IPS-20b (cell line): Measurements from ENCODE around the gene HSPH1.
"Not testable (repeated sequence)": the region's sequence is repeated elsewhere in the genome, so short reads cannot be mapped to it uniquely, and the experiment has no call there.

Source experiments
- H3K27ac ChIP-seq: one replicate; pipeline ENCODE4 v1.5.1; 2013; ENCODE audit warnings: low read length
- H3K27me3 ChIP-seq: 2 replicates; pipeline ENCODE4 v1.6.1; 2013; ENCODE audit warnings: mild to moderate bottlenecking, low read length, inconsistent platforms; ENCODE audit not compliant: insufficient read depth
- H3K36me3 ChIP-seq: 2 replicates; pipeline ENCODE4 v1.6.1; 2013; ENCODE audit warnings: low read depth, mild to moderate bottlenecking, inconsistent platforms, low read length, moderate library complexity; ENCODE audit not compliant: insufficient read depth
- H3K4me1 ChIP-seq: 2 replicates; pipeline ENCODE4 v1.6.1; 2013; ENCODE audit warnings: mild to moderate bottlenecking, control low read depth, inconsistent platforms, low read length, moderate library complexity; ENCODE audit not compliant: insufficient read depth
- H3K4me3 ChIP-seq: 2 replicates; pipeline ENCODE4 v1.5.1; 2013; ENCODE audit warnings: mild to moderate bottlenecking, low read length, inconsistent platforms
- H3K9ac ChIP-seq: 2 replicates; pipeline ENCODE4 v1.6.1; 2013; ENCODE audit warnings: low read depth, mild to moderate bottlenecking, inconsistent platforms, low read length, moderate library complexity
- H3K9me3 ChIP-seq: 2 replicates; pipeline ENCODE4 v1.6.1; 2013; ENCODE audit warnings: mild to moderate bottlenecking, low read depth, low read length, inconsistent platforms; ENCODE audit not compliant: insufficient read depth

Gene HSPH1

GRCh38 chr13:31198519-31198918 lies 36.8 kb upstream of the HSPH1 start:
- Histone ChIP-seq H3K36me3 (no peaks in the 10 kb centered on the region), H3K27ac (no peak overlapping the region), H3K9ac (no peak overlapping the region), H3K4me3 (no peak overlapping the region), H3K9me3 (no peaks in the 10 kb centered on the region), H3K27me3 (peaks cover 14% of the 10 kb centered on the region; the same call in 1 of the 2 replicates), H3K4me1 (peaks cover 6% of the 10 kb centered on the region; the same call in 1 of the 2 replicates)

DNA sequence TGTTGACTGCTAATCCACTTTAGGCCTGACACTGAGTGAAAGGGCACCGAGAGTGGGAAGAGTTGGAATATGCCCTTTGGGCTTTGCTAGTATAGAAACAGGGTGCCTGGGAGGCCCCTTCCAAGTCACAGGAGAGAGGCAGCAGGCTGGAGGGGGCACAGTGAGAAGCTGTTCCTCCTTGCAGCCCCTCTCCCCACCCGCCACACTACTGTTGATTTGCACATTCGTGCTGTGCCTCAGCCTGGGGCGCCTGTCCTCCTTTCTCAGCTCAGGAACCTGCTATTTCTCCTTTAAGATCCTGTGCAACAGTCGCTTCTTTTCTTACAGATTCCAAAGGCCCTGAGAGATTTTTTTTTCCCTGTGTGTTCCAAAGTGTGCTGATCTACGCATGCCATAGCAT lies 35.3 kb upstream of the HSPH1 start:
- Histone ChIP-seq H3K9ac (no peak overlapping the region), H3K4me1 (peaks cover 6% of the 10 kb centered on the region; the same call in 1 of the 2 replicates), H3K4me3 (no peak overlapping the region), H3K36me3 (no peaks in the 10 kb centered on the region), H3K9me3 (no peaks in the 10 kb centered on the region), H3K27me3 (peaks cover 14% of the 10 kb centered on the region; the same call in 1 of the 2 replicates), H3K27ac (no peak overlapping the region)

DNA sequence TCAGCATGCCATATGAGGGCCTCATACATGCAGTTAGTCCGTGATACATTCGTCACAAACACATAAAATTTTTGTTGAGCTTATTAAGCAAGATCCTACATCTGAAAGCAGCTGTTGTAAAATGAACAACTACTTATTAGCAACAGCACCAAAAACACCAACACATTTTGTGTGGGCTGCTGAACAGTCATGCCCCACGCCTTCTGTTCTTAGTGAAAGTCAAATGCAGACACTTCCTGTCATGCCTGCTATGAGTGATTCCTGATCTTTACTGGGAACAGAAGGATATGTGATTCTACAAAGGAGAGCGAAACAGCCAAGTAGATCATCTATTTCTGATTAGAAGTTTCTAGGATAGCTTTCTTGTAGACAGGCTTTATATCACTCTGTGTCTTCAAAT lies 33.9 kb upstream of the HSPH1 start:
- no peak overlapping the region for H3K9ac ChIP-seq
- no peak overlapping the region for H3K4me3 ChIP-seq
- peaks cover 6% of the 10 kb centered on the region; the same call in 1 of the 2 replicates for H3K4me1 ChIP-seq
- peaks cover 6% of the 10 kb centered on the region; the same call in 1 of the 2 replicates for H3K27me3 ChIP-seq
- H3K36me3 ChIP-seq = no peaks in the 10 kb centered on the region
- H3K9me3 ChIP-seq = no peaks in the 10 kb centered on the region
- no peak overlapping the region for H3K27ac ChIP-seq

DNA sequence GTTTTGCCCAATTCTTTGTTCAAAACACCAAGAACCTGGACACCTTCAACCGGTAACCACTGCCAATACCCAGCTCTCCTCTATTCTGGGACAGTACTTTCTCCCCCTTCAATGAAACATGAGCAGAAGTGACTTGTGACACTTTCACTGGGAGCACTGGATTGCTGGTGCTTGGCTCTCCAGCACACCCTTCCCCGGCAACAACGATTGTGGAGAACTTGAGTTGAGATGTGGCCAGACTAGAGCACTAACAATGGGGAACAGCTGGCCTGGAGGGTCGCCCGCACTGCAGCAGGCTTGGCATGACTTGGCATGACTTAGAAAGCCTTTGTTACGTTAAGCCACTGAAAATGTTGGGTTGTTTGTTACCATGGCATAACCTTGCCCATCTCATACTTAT lies 30.6 kb upstream of the HSPH1 start:
- no peak overlapping the region for H3K27ac ChIP-seq
- no peaks in the 10 kb centered on the region for H3K4me1 ChIP-seq
- no peaks in the 10 kb centered on the region for H3K27me3 ChIP-seq
- H3K4me3 ChIP-seq = no peak overlapping the region
- H3K9ac ChIP-seq = no peak overlapping the region
- 0 out of 2 replicates have a peak, but pooled peaks cover 4% of the 10 kb centered on the region for H3K9me3 ChIP-seq
- H3K36me3 ChIP-seq = no peaks in the 10 kb centered on the region

- Histone ChIP-seq H3K4me1 (no peaks in the 10 kb centered on the region), H3K4me3 (no peak overlapping the region), H3K9ac (no peak overlapping the region), H3K9me3 (0 out of 2 replicates have a peak, but pooled peaks cover 4% of the 10 kb centered on the region), H3K36me3 (no peaks in the 10 kb centered on the region), H3K27ac (no peak overlapping the region), H3K27me3 (no peaks in the 10 kb centered on the region)
Measured at GRCh38 chr13:31191748-31192147, 30.0 kb upstream of the HSPH1 start.

- H3K36me3 ChIP-seq = no peaks in the 10 kb centered on the region
- no peaks in the 10 kb centered on the region; the same call in 1 of the 2 replicates for H3K4me1 ChIP-seq
- H3K27ac ChIP-seq = no peak overlapping the region
- H3K9ac ChIP-seq = no peak overlapping the region
- H3K27me3 ChIP-seq = no peaks in the 10 kb centered on the region
- 0 out of 2 replicates have a peak, but pooled peaks cover 4% of the 10 kb centered on the region for H3K9me3 ChIP-seq
- H3K4me3 ChIP-seq = no peak overlapping the region
Measured at GRCh38 chr13:31184981-31185645, 23.4 kb upstream of the HSPH1 start.

DNA sequence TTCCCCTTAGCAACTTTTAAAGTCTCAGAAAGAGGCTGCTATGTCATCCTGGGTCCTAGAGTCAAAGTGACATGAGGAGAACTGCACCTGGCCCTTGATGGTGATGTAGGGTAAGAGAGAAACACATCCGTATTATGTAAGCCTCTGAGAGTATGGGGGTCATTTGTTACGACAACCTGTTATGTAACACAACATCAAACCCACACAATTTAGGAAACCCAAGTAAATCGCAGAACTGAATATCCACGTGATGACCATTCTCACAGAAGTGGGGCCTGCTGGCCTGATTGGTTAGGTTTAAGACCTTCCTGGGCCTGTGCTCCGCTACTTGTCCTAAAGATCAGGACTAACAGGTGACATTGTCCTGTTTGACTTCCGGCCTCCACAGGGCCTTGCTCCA lies 22.7 kb upstream of the HSPH1 start:
- no peaks in the 10 kb centered on the region for H3K36me3 ChIP-seq
- H3K9ac ChIP-seq = no peak overlapping the region
- no peak overlapping the region for H3K27ac ChIP-seq
- H3K9me3 ChIP-seq = 0 out of 2 replicates have a peak, but pooled peaks cover 4% of the 10 kb centered on the region
- no peak overlapping the region for H3K4me3 ChIP-seq
- no peaks in the 10 kb centered on the region for H3K27me3 ChIP-seq
- no peaks in the 10 kb centered on the region; the same call in 1 of the 2 replicates for H3K4me1 ChIP-seq

GRCh38 chr13:31182987-31183386 lies 21.3 kb upstream of the HSPH1 start:
- no peak overlapping the region for H3K27ac ChIP-seq
- no peaks in the 10 kb centered on the region; the same call in 1 of the 2 replicates for H3K4me1 ChIP-seq
- no peaks in the 10 kb centered on the region for H3K9me3 ChIP-seq
- no peaks in the 10 kb centered on the region for H3K27me3 ChIP-seq
- no peak overlapping the region for H3K9ac ChIP-seq
- no peaks in the 10 kb centered on the region for H3K36me3 ChIP-seq
- no peak overlapping the region for H3K4me3 ChIP-seq

GRCh38 chr13:31179754-31180153 lies 18.1 kb upstream of the HSPH1 start:
- Histone ChIP-seq H3K4me3 (no peak overlapping the region), H3K4me1 (no peaks in the 10 kb centered on the region), H3K36me3 (no peaks in the 10 kb centered on the region), H3K9ac (no peak overlapping the region), H3K27me3 (no peaks in the 10 kb centered on the region), H3K27ac (no peak overlapping the region), H3K9me3 (no peaks in the 10 kb centered on the region)

GRCh38 chr13:31179241-31179640 lies 17.5 kb upstream of the HSPH1 start:
- H3K27ac ChIP-seq = no peak overlapping the region
- H3K9ac ChIP-seq = no peak overlapping the region
- H3K27me3 ChIP-seq = no peaks in the 10 kb centered on the region
- no peak overlapping the region for H3K4me3 ChIP-seq
- no peaks in the 10 kb centered on the region for H3K36me3 ChIP-seq
- no peaks in the 10 kb centered on the region for H3K9me3 ChIP-seq
- H3K4me1 ChIP-seq = no peaks in the 10 kb centered on the region

GRCh38 chr13:31177813-31178495 lies 16.2 kb upstream of the HSPH1 start:
- not testable (repeated sequence) for H3K9ac ChIP-seq, H3K36me3 ChIP-seq, H3K4me3 ChIP-seq, H3K4me1 ChIP-seq, H3K27ac ChIP-seq, H3K27me3 ChIP-seq, H3K9me3 ChIP-seq
